ENCODE results near the gene TMOD2.
"Not testable (repeated sequence)": the region's sequence is repeated elsewhere in the genome, so short reads cannot be mapped to it uniquely, and the experiment has no call there.

TMOD2 gene

GRCh38 chr15:51776952-51777569 lies 25.7 kb downstream of the TMOD2 start:
- DNase-seq (ENCODE audit: low read depth) = peak; percentile 45
- peak; percentile 74 for TF ChIP-seq CTCF (IDR thresholded peaks at IDR 0.05; ENCODE audit: control insufficient read depth, insufficient read depth, low read depth, low read length, missing control alignments)
- H3K4me3 ChIP-seq (ENCODE audit: control insufficient read depth, low read depth, low read length) = no peak overlapping the region

GRCh38 chr15:51780636-51781035 lies 29.2 kb downstream of the TMOD2 start:
- DNase-seq (ENCODE audit: low read depth) = no peak
- TF ChIP-seq CTCF (IDR thresholded peaks at IDR 0.05; ENCODE audit: control insufficient read depth, insufficient read depth, low read depth, low read length, missing control alignments) = no peak
- no peak overlapping the region for H3K4me3 ChIP-seq (ENCODE audit: control insufficient read depth, low read depth, low read length)

GRCh38 chr15:51781506-51781905 lies 30.1 kb downstream of the TMOD2 start:
- no peak overlapping the region for H3K4me3 ChIP-seq (ENCODE audit: control insufficient read depth, low read depth, low read length)
- no peak for DNase-seq (ENCODE audit: low read depth)
- TF ChIP-seq CTCF (IDR thresholded peaks at IDR 0.05; ENCODE audit: control insufficient read depth, insufficient read depth, low read depth, low read length, missing control alignments) = no peak

- H3K4me3 ChIP-seq (ENCODE audit: control insufficient read depth, low read depth, low read length) = no peak overlapping the region
- TF ChIP-seq CTCF (IDR thresholded peaks at IDR 0.05; ENCODE audit: control insufficient read depth, insufficient read depth, low read depth, low read length, missing control alignments) = peak; percentile 28
- no peak for DNase-seq (ENCODE audit: low read depth)
Observed at GRCh38 chr15:51782357-51782896, 31.0 kb downstream of the TMOD2 start.

GRCh38 chr15:51783967-51784366 lies 32.6 kb downstream of the TMOD2 start:
- no peak for DNase-seq (ENCODE audit: low read depth)
- no peak for TF ChIP-seq CTCF (IDR thresholded peaks at IDR 0.05; ENCODE audit: control insufficient read depth, insufficient read depth, low read depth, low read length, missing control alignments)
- no peak overlapping the region for H3K4me3 ChIP-seq (ENCODE audit: control insufficient read depth, low read depth, low read length)

GRCh38 chr15:51787130-51787529 lies 35.7 kb downstream of the TMOD2 start:
- H3K4me3 ChIP-seq (ENCODE audit: control insufficient read depth, low read depth, low read length); DNase-seq (ENCODE audit: low read depth): not testable (repeated sequence)

- not testable (repeated sequence) for H3K4me3 ChIP-seq (ENCODE audit: control insufficient read depth, low read depth, low read length); DNase-seq (ENCODE audit: low read depth)
Observed at GRCh38 chr15:51792474-51792873, 41.1 kb downstream of the TMOD2 start.

All from AG09309 (cell line).